IMR-90 (cell line): ENCODE results near the gene FN1. TPM values are rescaled to one million over a fixed set of nuclear protein-coding genes. Genes with fewer than 3 reads are reported as not detected.

Experiments
- ATAC-seq: fragments of 200-7000 bp; cut with Tn5 transposase; 2 replicates; pipeline ENCODE4 v1.9.1; 2020; ENCODE audit warnings: low read depth, mild to moderate bottlenecking, moderate library complexity
- BruUV-seq: library from RNA; stranded (reverse); fragments of 400-500 nt; replicated peaks from 2 replicates; lab custom pipeline; 2021; lab: Mats Ljungman, UMichigan
- CTCF ChIA-PET: fragments of 300-600 bp; formaldehyde crosslinking; extraction: SDS; loops from one replicate; lab custom pipeline; 2021; ENCODE audit warnings: antibody characterized with exemption; lab: Yijun Ruan, JAX
- POLR2A ChIA-PET: fragments of 300-600 bp; sonication (Branson Sonifier 250); formaldehyde crosslinking; loops from one replicate; lab custom pipeline; 2022; ENCODE audit warnings: antibody characterized with exemption; ENCODE audit not compliant: unreplicated experiment; lab: Charles Lee
- DNase-seq: peaks from one replicate; pipeline ENCODE4 v3.0.0; 2013
- H2AFZ ChIP-seq: replicated peaks from 2 replicates; pipeline ENCODE3; 2013; ENCODE audit warnings: low read length, mild to moderate bottlenecking; ENCODE audit not compliant: poor library complexity
- H2AK5ac ChIP-seq: 2 replicates; pipeline ENCODE4 v1.6.1; 2013; ENCODE audit warnings: low read depth, low read length, inconsistent platforms
- H2AK9ac ChIP-seq: replicated peaks from 2 replicates; pipeline ENCODE3; 2013; ENCODE audit warnings: mild to moderate bottlenecking, low read depth, low read length, moderate library complexity; ENCODE audit not compliant: poor library complexity
- H2BK120ac ChIP-seq: 2 replicates; pipeline ENCODE4 v1.6.1; 2013; ENCODE audit warnings: low read depth, low read length, inconsistent platforms
- H2BK15ac ChIP-seq: 3 replicates; pipeline ENCODE4 v1.6.1; 2013; ENCODE audit warnings: low read depth, low read length, inconsistent platforms
- H2BK20ac ChIP-seq: 2 replicates; pipeline ENCODE4 v1.6.1; 2013; ENCODE audit warnings: low read depth, mild to moderate bottlenecking, inconsistent platforms, low read length, moderate library complexity
- H2BK5ac ChIP-seq: 2 replicates; pipeline ENCODE4 v1.6.1; 2013; ENCODE audit warnings: mild to moderate bottlenecking, low read depth, low read length, inconsistent platforms; ENCODE audit not compliant: poor library complexity, severe bottlenecking
- H3K14ac ChIP-seq: replicated peaks from 2 replicates; pipeline ENCODE4 v1.6.1; 2013; ENCODE audit warnings: low read depth, low read length, inconsistent platforms
- H3K18ac ChIP-seq: 2 replicates; pipeline ENCODE4 v1.6.1; 2013; ENCODE audit warnings: low read depth, low read length, control low read depth
- H3K23ac ChIP-seq: 2 replicates; pipeline ENCODE4 v1.6.1; 2013; ENCODE audit warnings: low read depth, low read length, inconsistent platforms
- H3K27ac ChIP-seq: 2 replicates; pipeline ENCODE4 v1.5.1; 2013; ENCODE audit warnings: mild to moderate bottlenecking, control low read depth, low read length; ENCODE audit not compliant: insufficient read depth
- H3K27me3 ChIP-seq: 2 replicates; pipeline ENCODE4 v1.6.1; 2013; ENCODE audit warnings: low read length; ENCODE audit not compliant: control insufficient read depth, insufficient read depth
- H3K36me3 ChIP-seq: 2 replicates; pipeline ENCODE4 v1.6.1; 2013; ENCODE audit warnings: low read length, mixed read lengths; ENCODE audit not compliant: control insufficient read depth, insufficient read depth
- H3K4ac ChIP-seq: 2 replicates; pipeline ENCODE4 v1.6.1; 2013; ENCODE audit warnings: low read depth, low read length, inconsistent platforms
- H3K4me1 ChIP-seq: 2 replicates; pipeline ENCODE4 v1.6.1; 2013; ENCODE audit warnings: low read length, mixed read lengths; ENCODE audit not compliant: control insufficient read depth, insufficient read depth
- H3K4me2 ChIP-seq: 2 replicates; pipeline ENCODE4 v1.6.1; 2013; ENCODE audit warnings: low read depth, mild to moderate bottlenecking, control low read depth, low read length, moderate library complexity
- H3K4me3 ChIP-seq: 2 replicates; pipeline ENCODE4 v1.5.1; 2013; ENCODE audit warnings: low read depth, mild to moderate bottlenecking, control low read depth, low read length, moderate library complexity; ENCODE audit not compliant: insufficient read depth
- H3K56ac ChIP-seq: 2 replicates; pipeline ENCODE4 v1.6.1; 2013; ENCODE audit warnings: low read length, inconsistent platforms; ENCODE audit not compliant: insufficient read depth; ENCODE audit errors: extremely low read depth
- H3K79me1 ChIP-seq, 2 experiments: 2 replicates each; pipeline ENCODE4 v1.6.1; 2013; ENCODE audit warnings: low read length in 2 of 2, inconsistent platforms in 1 of 2, low read depth in 1 of 2
- H3K9ac ChIP-seq: 2 replicates; pipeline ENCODE4 v1.6.1; 2013; ENCODE audit warnings: low read depth, low read length, control low read depth
- H3K9me1 ChIP-seq: 2 replicates; pipeline ENCODE4 v1.6.1; 2013; ENCODE audit warnings: low read length, inconsistent platforms; ENCODE audit not compliant: insufficient read depth
- H3K9me3 ChIP-seq: 2 replicates; pipeline ENCODE4 v1.6.1; 2013; ENCODE audit warnings: low read length; ENCODE audit not compliant: control insufficient read depth, insufficient read depth
- H4K20me1 ChIP-seq: 2 replicates; pipeline ENCODE4 v1.6.1; 2013; ENCODE audit warnings: low read length, inconsistent platforms; ENCODE audit not compliant: insufficient read depth
- H4K5ac ChIP-seq: 2 replicates; pipeline ENCODE4 v1.6.1; 2013; ENCODE audit warnings: mild to moderate bottlenecking, low read depth, low read length, control low read depth
- H4K8ac ChIP-seq, 2 experiments: 2 replicates each; pipeline ENCODE4 v1.6.1; 2013; ENCODE audit warnings: low read depth in 2 of 2, low read length in 2 of 2, control low read depth in 1 of 2, inconsistent platforms in 1 of 2
- H4K91ac ChIP-seq: 2 replicates; pipeline ENCODE4 v1.6.1; 2013; ENCODE audit warnings: low read depth, low read length, inconsistent platforms; ENCODE audit not compliant: insufficient read depth
- CHD1 ChIP-seq: IDR thresholded peaks from 2 replicates; pipeline ENCODE4 v1.6.1; 2012; ENCODE audit warnings: low read depth, low read length, improper control_type of control experiment
- MAFK ChIP-seq: IDR thresholded peaks from 2 replicates; pipeline ENCODE4 v1.6.1; 2012; ENCODE audit warnings: low read depth, low read length, improper control_type of control experiment
- MAZ ChIP-seq: IDR thresholded peaks from 2 replicates; pipeline ENCODE4 v1.6.1; 2012; ENCODE audit warnings: low read depth, mild to moderate bottlenecking, low read length, improper control_type of control experiment, moderate library complexity, borderline replicate concordance
- RCOR1 ChIP-seq: IDR thresholded peaks from 2 replicates; pipeline ENCODE4 v1.6.1; 2012; ENCODE audit warnings: mild to moderate bottlenecking, low read length, improper control_type of control experiment; ENCODE audit not compliant: insufficient replicate concordance
- WGBS, 2 experiments: methylation state at CpG; one replicate each; pipeline versions ENCODE4 v1.1.5 to v1.1.7; 2013; ENCODE audit warnings: missing lambda C conversion rate in 2 of 2; ENCODE audit not compliant: insufficient read length in 1 of 2; ENCODE audit errors: extremely low coverage in 2 of 2; 5-methylcytosine and 5-hydroxymethylcytosine counted together
- dilution Hi-C: fragments of 300-500 bp; cut with HindIII; formaldehyde crosslinking; loops from one replicate; pipeline ENCODE4 v1.14.3; 2018; ENCODE audit warnings: low sequenced_read_pairs; ENCODE audit not compliant: unreplicated experiment
- in situ Hi-C: fragments of 300-500 bp; cut with MboI; formaldehyde crosslinking; loops from 3 replicates; pipeline ENCODE4 v1.14.3; 2019; ENCODE audit warnings: low sequenced_read_pairs, inconsistent platforms, mixed read lengths
- intact Hi-C: fragments of 100-400 bp; cut with micrococcal nuclease; formaldehyde crosslinking; loops from 2 replicates; pipeline ENCODE4 v1.10.0; 2022
- polyA plus RNA-seq, 3 experiments: library from polyadenylated mRNA; depleted of rRNA; stranded (reverse); fragments of >200 nt; gene quantifications; 2 replicates each; pipeline ENCODE4 v1.2.3, GENCODE V29; 2012; ENCODE audit warnings: low replicate concordance in 1 of 3
- total RNA-seq: library from RNA; depleted of rRNA; stranded (reverse); fragments of >200 nt; gene quantifications from 2 replicates; pipeline ENCODE4 v1.2.3, GENCODE V29; 2012

FN1 gene
- total and polyA plus RNA-seq, 2 of the 4 experiments (the other 2 are of a cell fraction): 8,243 to 13,004 TPM

GRCh38 chr2:215357660-215358059, 78.2 kb downstream of the FN1 start:
- Histone ChIP-seq H3K4ac (no peak overlapping the region), H2AFZ (no peak overlapping the region), H4K20me1 (peaks cover 11% of the 10 kb centered on the region), H3K9me3 (no peaks in the 10 kb centered on the region), H2AK5ac (no peak overlapping the region), H3K56ac (no peak overlapping the region), H3K9me1 (peaks cover 2% of the 10 kb centered on the region; the same call in 1 of the 2 replicates), H3K79me1 (peaks cover 0 to 3% of the 10 kb centered on the region in 2 experiments; a peak in 1 of 4 replicates), H4K8ac (no peak overlapping the region), H4K91ac (no peak overlapping the region), H2BK120ac (no peak overlapping the region), H3K14ac (no peak overlapping the region), H3K23ac (no peak overlapping the region), H3K4me3 (no peak overlapping the region), H3K36me3 (peaks cover 24% of the 10 kb centered on the region), H3K9ac (no peak overlapping the region), H4K5ac (no peak overlapping the region), H3K4me1 (peaks cover 3% of the 10 kb centered on the region; the same call in 1 of the 2 replicates), H2BK15ac (no peak overlapping the region), H3K4me2 (no peak overlapping the region), H2BK20ac (no peak overlapping the region), H3K27me3 (no peaks in the 10 kb centered on the region), H2BK5ac (no peak overlapping the region), H2AK9ac (no peak overlapping the region), H3K18ac (no peak overlapping the region), H3K27ac (no peak overlapping the region)
- intact Hi-C loops: no loop called here
- dilution Hi-C loops: no loop called here
- peak; percentile 54 for DNase-seq
- ATAC-seq: no peak
- in situ Hi-C loops: no loop called here
- BruUV-seq: no TSS peak
- ChIA-PET CTCF (no interaction called here), POLR2A (no interaction called here)
- TF ChIP-seq RCOR1 (no peak), CHD1 (no peak), MAFK (peak; percentile 48), MAZ (no peak)
- WGBS, 2 experiments: no CpG with 5 or more reads among the region's 3 CpGs
